Activated B cell treated with CpG ODN at 0.5 μM for 24 hours (primary cell): ENCODE data around the gene IL1A. TPM values are rescaled to one million over a fixed set of nuclear protein-coding genes. Genes with fewer than 3 reads are reported as not detected.

Experiments used
- ATAC-seq: fragments of 200-7000 bp; cut with Tn5 transposase; one replicate; pipeline ENCODE4 v1.10.0; 2021; ENCODE audit warnings: low read depth, mild to moderate bottlenecking, moderate library complexity
- CTCF ChIA-PET: fragments of 350-600 bp; sonication (Branson Sonifier 250); formaldehyde crosslinking; loops from one replicate; lab custom pipeline; 2021; ENCODE audit warnings: antibody characterized with exemption; lab: Charles Lee
- POLR2A ChIA-PET: fragments of 350-600 bp; sonication (Branson Sonifier 250); formaldehyde crosslinking; loops from one replicate; lab custom pipeline; 2021; ENCODE audit warnings: antibody characterized with exemption; lab: Charles Lee
- DNase-seq: peaks from one replicate; pipeline ENCODE4 v3.0.0; 2022
- H3K27ac Mint-ChIP-seq: one replicate; pipeline ENCODE4 v1.8.0; 2020; ENCODE audit warnings: mixed read lengths
- H3K27me3 Mint-ChIP-seq: one replicate; pipeline ENCODE4 v1.8.0; 2021; ENCODE audit warnings: mixed read lengths
- H3K36me3 Mint-ChIP-seq: one replicate; pipeline ENCODE4 v1.8.0; 2021; ENCODE audit warnings: low read depth, mixed read lengths
- H3K4me1 Mint-ChIP-seq: one replicate; pipeline ENCODE4 v1.8.0; 2021; ENCODE audit warnings: mixed read lengths
- H3K4me3 Mint-ChIP-seq: one replicate; pipeline ENCODE4 v1.8.0; 2020; ENCODE audit warnings: mild to moderate bottlenecking, mixed read lengths
- H3K9me3 Mint-ChIP-seq: one replicate; pipeline ENCODE4 v1.8.0; 2020; ENCODE audit warnings: mixed read lengths
- CTCF ChIP-seq: fragments of 200-600 bp; IDR thresholded peaks from one replicate; pipeline ENCODE4 v1.8.0; 2022; ENCODE audit warnings: antibody characterized with exemption, mild to moderate bottlenecking
- intact Hi-C: fragments of 100-400 bp; cut with micrococcal nuclease; formaldehyde crosslinking; loops from one replicate; pipeline ENCODE4 v1.15.1; 2024
- total RNA-seq: library from RNA; stranded (reverse); gene quantifications from 2 replicates; pipeline ENCODE4 v1.2.3, GENCODE V29; 2022

Gene IL1A
- total RNA-seq, 1 donor from 2014 or later: 1.9 TPM

DNA sequence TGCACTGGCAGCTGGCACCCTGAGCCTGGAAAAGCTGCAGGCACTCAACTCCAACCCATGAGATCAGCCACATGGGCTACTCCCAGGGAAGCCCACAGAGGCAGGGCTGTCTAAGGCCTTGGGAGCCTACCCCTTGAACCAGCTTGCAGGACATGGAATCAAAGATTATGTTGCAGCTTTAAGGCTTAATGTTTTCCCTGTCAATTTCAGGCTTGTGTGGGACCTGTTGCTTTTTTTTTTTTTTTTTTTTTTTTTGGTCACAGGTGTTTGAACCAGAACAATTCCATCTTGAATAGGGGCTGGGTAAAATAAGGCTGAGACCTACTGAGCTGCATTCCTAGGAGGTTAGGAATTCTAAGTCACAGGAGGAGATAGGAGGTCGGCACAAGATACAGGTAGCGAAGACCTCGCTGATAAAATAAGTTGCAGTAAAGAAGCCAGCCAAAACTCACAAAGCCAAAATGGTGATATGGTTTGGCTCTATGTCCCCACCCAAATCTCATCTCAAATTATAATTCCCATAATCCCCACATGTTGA, 7.5 kb upstream of the IL1A start:
- no peak for TF ChIP-seq CTCF
- ChIA-PET POLR2A (interaction anchor here (0.7 kb wide), 1 partner anchor 30 kb away, joined by 11 read pairs; no protein-coding TSS in a partner anchor), CTCF (no interaction called here)
- intact Hi-C loops: no loop called here
- Mint-ChIP-seq H3K9me3 (no peaks in the 10 kb centered on the region), H3K4me1 (peaks cover 22% of the 10 kb centered on the region), H3K4me3 (no peak overlapping the region), H3K36me3 (no peaks in the 10 kb centered on the region), H3K27me3 (no peaks in the 10 kb centered on the region), H3K27ac (no peak overlapping the region)
- no peak for DNase-seq
- no peak for ATAC-seq

DNA sequence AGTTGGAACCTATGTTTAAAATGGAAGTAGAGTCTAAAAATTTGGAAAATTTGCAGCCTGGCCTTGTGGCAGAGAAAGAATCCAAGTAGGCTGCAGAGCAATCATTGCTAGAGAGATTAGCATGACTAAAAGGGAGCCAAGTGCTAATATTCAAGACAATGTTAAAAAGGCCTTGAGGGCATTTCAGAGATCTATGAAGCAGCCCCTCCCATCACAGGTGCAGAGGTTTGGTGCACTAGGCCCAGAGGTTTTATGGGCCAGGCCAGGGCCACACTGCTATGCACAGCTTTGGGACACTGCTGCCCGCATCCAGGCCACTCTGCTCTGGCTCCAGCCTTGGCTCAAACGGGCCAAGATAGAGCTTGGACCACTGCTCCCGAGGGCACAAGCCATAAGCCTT, 6.7 kb upstream of the IL1A start:
- intact Hi-C loops: no loop called here
- ATAC-seq: no peak
- DNase-seq: no peak
- Mint-ChIP-seq H3K27ac (no peak overlapping the region), H3K4me1 (peaks cover 22% of the 10 kb centered on the region), H3K9me3 (no peaks in the 10 kb centered on the region), H3K4me3 (no peak overlapping the region), H3K36me3 (no peaks in the 10 kb centered on the region), H3K27me3 (no peaks in the 10 kb centered on the region)
- no peak for TF ChIP-seq CTCF
- ChIA-PET POLR2A (no interaction called here), CTCF (no interaction called here)

- Mint-ChIP-seq H3K4me1 (peaks cover 19% of the 10 kb centered on the region), H3K36me3 (no peaks in the 10 kb centered on the region), H3K4me3 (no peak overlapping the region), H3K27ac (no peak overlapping the region), H3K27me3 (no peaks in the 10 kb centered on the region), H3K9me3 (no peaks in the 10 kb centered on the region)
- intact Hi-C loops: no loop called here
- ATAC-seq (no peak), DNase-seq (no peak)
- CTCF ChIA-PET: interaction anchor here (0.6 kb wide), 1 partner anchor 28 kb away, joined by 4 read pairs; no protein-coding TSS in a partner anchor
- no peak for TF ChIP-seq CTCF
- POLR2A ChIA-PET: interaction anchor here (0.6 kb wide), 1 partner anchor 22 kb away, joined by 3 read pairs; no protein-coding TSS in a partner anchor
Observed at GRCh38 chr2:112790305-112790704, 6.0 kb upstream of the IL1A start.

DNA sequence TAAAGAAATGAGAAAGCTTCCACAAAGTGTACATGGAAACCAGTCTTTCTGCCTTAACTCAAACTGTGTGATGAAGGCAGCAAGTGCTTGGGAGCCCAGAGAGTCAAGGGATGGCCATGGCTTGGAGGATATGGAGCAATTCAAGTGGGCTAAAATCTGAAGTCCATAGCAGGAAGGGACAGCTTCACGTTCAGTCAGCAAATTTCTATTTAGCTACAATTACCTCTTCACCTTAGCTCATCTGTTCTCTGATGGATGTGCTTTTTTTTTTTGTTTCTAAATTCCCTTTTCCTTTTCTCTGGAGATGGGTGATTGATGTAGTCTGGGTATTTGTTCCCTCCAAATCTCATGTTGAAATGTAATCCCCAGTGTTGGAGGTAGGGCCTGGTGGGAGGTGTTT, 4.9 kb upstream of the IL1A start:
- ChIA-PET CTCF (no interaction called here), POLR2A (no interaction called here)
- intact Hi-C loops: no loop called here
- TF ChIP-seq CTCF: no peak
- Mint-ChIP-seq H3K4me3 (no peak overlapping the region), H3K36me3 (no peaks in the 10 kb centered on the region), H3K27me3 (no peaks in the 10 kb centered on the region), H3K27ac (no peak overlapping the region), H3K9me3 (no peaks in the 10 kb centered on the region), H3K4me1 (peaks cover 20% of the 10 kb centered on the region)
- no peak for ATAC-seq
- no peak for DNase-seq

- Mint-ChIP-seq H3K36me3 (no peaks in the 10 kb centered on the region), H3K4me1 (peaks cover 20% of the 10 kb centered on the region), H3K27me3 (no peaks in the 10 kb centered on the region), H3K27ac (no peak overlapping the region), H3K9me3 (no peaks in the 10 kb centered on the region), H3K4me3 (no peak overlapping the region)
- intact Hi-C loops: no loop called here
- TF ChIP-seq CTCF: no peak
- DNase-seq: no peak
- no peak for ATAC-seq
- CTCF ChIA-PET: no interaction called here
- POLR2A ChIA-PET: no interaction called here
Observed at GRCh38 chr2:112788653-112789052, 4.4 kb upstream of the IL1A start.
